SH-SY5Y (cell line): ENCODE results near the gene PDGFB.

Experiments
- GATA2 ChIP-seq: IDR thresholded peaks from 2 replicates; pipeline ENCODE4 v1.6.1; 2011; ENCODE audit warnings: mild to moderate bottlenecking, low read depth, low read length
- GATA3 ChIP-seq: IDR thresholded peaks from 2 replicates; pipeline ENCODE4 v1.6.1; 2011; ENCODE audit warnings: low read depth, mild to moderate bottlenecking, low read length, moderate library complexity

- TF ChIP-seq GATA2 (no peak), GATA3 (no peak)
These were observed 32.4 kb upstream of the PDGFB start for GRCh38 chr22:39277142-39277607.
